ENCODE data around the gene HYLS1.

DNA sequence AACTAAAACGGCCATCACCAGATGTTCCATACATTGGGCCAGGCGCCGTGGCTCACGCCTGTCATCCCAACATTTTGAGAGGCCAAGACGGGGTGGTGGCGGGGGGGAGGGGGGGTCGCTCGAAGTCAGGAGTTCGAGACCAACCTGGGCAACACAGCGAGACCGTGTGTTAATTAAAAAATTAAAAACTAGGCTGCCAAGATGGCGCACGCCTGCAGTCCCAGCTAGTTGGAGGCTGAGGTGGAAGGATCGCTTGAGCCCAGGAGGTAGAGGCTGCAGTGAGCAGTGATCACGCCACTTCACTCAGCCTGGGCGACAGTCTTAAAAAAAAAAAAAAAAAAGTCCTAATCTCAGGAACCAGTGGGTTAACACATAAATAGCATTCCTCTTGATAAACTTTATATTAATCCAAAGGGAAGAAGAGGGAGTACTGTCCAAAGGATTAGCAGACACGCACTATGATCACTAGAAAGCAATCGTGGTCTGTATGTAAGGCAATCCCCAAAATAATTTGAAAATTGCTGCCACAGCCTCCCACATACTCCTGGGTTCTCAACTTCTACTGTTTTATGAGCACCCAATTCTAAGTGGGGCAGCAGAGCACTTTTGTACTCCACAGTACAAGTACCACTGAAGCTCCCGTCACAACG is 14.9 kb downstream of the HYLS1 start:
- TF ChIP-seq ZNF274 (IDR thresholded peaks at IDR 0.05; ENCODE audit: low read depth, low read length) (no peak), YY1 (IDR thresholded peaks at IDR 0.05; ENCODE audit: insufficient read depth, insufficient read length) (no peak), SUZ12 (IDR thresholded peaks at IDR 0.05; ENCODE audit: extremely low read depth, insufficient read depth, insufficient read length) (no peak)

Measured in NT2/D1 (cell line).